Measurements from ENCODE around the gene CHCT1.

DNA sequence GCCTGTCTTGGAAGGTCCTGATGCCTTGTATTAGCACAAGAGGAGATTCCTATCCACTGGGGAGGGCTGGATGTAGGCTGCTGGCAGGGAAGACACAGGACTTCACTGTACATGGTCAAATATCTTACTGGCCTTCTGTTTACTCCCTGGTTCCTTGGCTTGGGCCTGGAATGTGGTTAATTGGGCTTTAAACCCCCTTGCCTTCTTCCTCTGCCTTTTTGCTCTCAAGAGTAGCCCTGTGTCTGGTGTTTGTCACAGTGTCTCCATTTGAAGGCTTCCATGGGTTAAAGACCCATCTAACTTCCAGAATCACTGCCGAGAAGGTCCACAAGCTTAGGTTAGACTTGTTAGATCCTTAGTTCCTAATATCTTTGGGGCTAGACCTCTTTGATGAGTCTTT, 7.1 kb upstream of the CHCT1 start:
- no peak for TF ChIP-seq CTCF (tag by site-specific recombination; IDR thresholded peaks at IDR 0.05)
- no peak for TF ChIP-seq ZNF175 (tag by site-specific recombination; IDR thresholded peaks at IDR 0.05)
- no peak for TF ChIP-seq PBX3 (CRISPR knock-in tag; IDR thresholded peaks at IDR 0.05)
- TF ChIP-seq KLF16 (tag by site-specific recombination; IDR thresholded peaks at IDR 0.05), result no peak
- TF ChIP-seq ZEB2 (tag by site-specific recombination; IDR thresholded peaks at IDR 0.05), result no peak
- TF ChIP-seq REST (tag by site-specific recombination; IDR thresholded peaks at IDR 0.05), result no peak
